Neuron (in vitro differentiated cells): ENCODE results near the gene DAPP1.

Experiments
- H2AFZ ChIP-seq: one replicate; pipeline ENCODE4 v1.6.1; 2013; ENCODE audit warnings: low read depth, mild to moderate bottlenecking, inconsistent platforms, low read length, moderate library complexity
- H3K27me3 ChIP-seq: one replicate; pipeline ENCODE4 v1.6.1; 2013; ENCODE audit warnings: low read length; ENCODE audit not compliant: insufficient read depth
- H3K36me3 ChIP-seq: one replicate; pipeline ENCODE4 v1.6.1; 2013; ENCODE audit warnings: low read length; ENCODE audit not compliant: insufficient read depth
- H3K4me1 ChIP-seq: one replicate; pipeline ENCODE4 v1.6.1; 2013; ENCODE audit warnings: low read length; ENCODE audit not compliant: insufficient read depth
- H3K4me3 ChIP-seq: 2 replicates; pipeline ENCODE4 v1.5.1; 2013; ENCODE audit warnings: mild to moderate bottlenecking, low read length, moderate library complexity
- H3K9me3 ChIP-seq: one replicate; pipeline ENCODE4 v1.6.1; 2013; ENCODE audit warnings: low read length

The DAPP1 gene

DNA sequence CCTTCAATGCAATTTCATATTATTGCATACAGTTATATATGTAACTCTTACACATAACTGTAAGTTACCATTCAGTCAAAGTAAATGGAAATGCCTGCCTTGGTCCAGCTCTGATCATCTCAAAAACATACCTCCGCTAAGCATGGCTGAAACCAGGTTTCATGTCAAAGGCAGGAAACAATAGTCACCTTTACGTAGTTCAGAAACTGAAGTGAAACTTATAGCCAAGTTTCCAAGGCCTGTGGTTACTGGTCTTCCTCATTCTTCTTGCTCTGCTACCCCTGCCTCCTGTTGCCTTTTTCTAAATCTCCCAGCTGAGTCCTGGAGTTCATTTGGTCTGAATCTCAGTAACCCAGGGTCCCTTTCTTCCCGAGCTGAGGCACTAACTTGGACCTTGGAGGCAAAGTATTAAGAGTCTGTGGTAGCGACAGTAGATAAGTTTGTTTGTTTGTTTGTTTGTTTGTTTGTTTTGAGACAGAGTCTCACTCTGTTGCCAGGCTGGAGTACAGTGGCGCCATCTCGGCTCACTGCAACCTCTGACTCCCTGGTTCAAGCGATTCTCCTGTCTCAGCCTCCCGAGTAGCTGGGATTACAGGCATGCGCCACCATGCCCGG, 30.8 kb downstream of the DAPP1 start:
- Histone ChIP-seq H2AFZ (no peak overlapping the region), H3K36me3 (no peaks in the 10 kb centered on the region), H3K4me1 (peaks cover 23% of the 10 kb centered on the region), H3K9me3 (no peaks in the 10 kb centered on the region), H3K27me3 (no peaks in the 10 kb centered on the region), H3K4me3 (no peak overlapping the region)

DNA sequence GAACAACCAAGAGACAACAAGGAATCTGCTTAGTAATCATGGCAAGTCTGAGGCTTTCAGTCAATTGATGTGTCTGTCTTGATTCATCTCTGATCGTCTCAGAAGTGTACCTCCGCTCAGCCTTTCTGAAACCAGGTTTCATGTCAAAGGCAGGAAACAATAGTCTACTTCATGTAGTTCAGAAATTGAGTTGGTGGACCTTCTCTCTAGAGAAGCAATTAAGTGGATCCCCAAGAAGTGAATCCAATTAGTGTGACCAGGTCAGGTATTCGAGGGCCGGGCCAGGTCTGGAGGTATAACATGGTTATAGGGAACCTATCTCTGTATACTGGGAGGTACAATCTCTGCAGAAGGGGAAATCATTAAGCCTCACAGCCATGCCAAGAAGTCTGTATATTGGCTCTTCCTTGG, 32.0 kb downstream of the DAPP1 start:
- Histone ChIP-seq H2AFZ (no peak overlapping the region), H3K27me3 (no peaks in the 10 kb centered on the region), H3K36me3 (no peaks in the 10 kb centered on the region), H3K4me3 (no peak overlapping the region), H3K9me3 (no peaks in the 10 kb centered on the region), H3K4me1 (peaks cover 23% of the 10 kb centered on the region)

DNA sequence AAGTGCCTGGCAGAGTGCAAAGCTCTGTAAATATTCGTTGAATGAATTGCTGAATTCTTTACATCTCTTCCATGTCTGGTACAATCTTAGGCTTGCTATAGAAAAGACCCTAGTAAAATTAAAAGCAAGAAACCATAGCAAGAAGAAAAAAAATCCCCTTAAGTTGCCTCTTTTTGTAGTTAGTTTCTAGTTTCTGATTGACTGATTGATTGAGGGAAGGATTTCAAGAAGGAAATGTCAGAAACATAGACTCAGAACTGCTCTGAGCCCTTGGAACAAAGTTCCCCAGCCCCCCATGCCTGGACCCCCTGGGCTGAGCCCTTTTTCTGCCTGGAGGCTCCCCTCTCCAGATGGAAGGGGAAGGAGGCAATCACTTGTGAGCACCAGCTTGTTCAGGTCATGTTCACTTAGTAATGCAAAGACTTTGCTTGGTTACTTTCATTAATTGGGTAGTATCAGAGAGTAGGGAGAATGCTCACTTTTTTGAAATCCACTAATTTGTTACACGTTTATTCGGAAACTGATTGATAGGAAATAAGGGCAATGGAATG, 35.6 kb downstream of the DAPP1 start:
- H3K27me3 ChIP-seq, result no peaks in the 10 kb centered on the region
- H3K9me3 ChIP-seq, result no peaks in the 10 kb centered on the region
- H2AFZ ChIP-seq, result no peak overlapping the region
- H3K4me1 ChIP-seq, result peaks cover 10% of the 10 kb centered on the region
- H3K4me3 ChIP-seq, result no peak overlapping the region
- H3K36me3 ChIP-seq, result no peaks in the 10 kb centered on the region

DNA sequence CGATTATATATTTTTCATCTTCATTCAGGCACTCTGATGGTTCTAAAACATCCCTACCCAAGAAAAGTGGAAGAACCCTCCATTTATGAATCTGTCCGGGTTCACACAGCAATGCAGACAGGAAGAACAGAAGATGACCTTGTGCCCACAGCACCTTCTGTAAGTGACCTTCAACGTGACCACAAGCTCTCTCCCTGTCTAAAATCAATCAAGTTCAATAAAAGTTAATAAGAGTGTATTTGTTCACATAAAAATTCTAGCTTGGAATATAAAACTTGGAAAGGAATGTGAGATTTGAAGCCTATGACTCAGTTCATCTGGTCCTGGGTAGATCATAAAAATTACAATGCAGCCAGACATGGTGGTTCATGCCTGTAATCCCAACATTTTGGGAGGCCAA, 36.6 kb downstream of the DAPP1 start:
- peaks cover 10% of the 10 kb centered on the region for H3K4me1 ChIP-seq
- no peaks in the 10 kb centered on the region for H3K36me3 ChIP-seq
- no peak overlapping the region for H3K4me3 ChIP-seq
- no peaks in the 10 kb centered on the region for H3K9me3 ChIP-seq
- H2AFZ ChIP-seq, result no peak overlapping the region
- H3K27me3 ChIP-seq, result no peaks in the 10 kb centered on the region

DNA sequence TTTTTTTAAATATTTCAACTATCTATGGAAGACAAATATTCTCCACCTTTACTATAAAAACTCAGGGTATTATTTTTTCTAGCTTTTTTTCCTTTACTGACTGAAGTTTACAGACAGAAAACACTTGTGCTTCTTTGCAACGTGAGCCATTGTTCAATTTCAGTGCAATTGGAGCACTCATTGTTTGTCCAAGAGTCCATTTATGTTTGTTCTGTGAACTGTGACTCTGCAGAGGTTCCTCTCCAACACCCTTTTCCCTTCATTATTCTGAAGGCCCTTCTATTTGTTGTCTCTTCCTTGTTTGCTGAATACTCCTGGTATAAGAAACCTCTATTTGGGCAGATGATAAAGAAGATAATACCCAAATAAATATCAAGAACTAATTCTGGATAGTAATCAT, 37.4 kb downstream of the DAPP1 start:
- H3K4me3 ChIP-seq, result no peak overlapping the region
- peaks cover 10% of the 10 kb centered on the region for H3K4me1 ChIP-seq
- H3K9me3 ChIP-seq, result no peaks in the 10 kb centered on the region
- no peaks in the 10 kb centered on the region for H3K36me3 ChIP-seq
- H3K27me3 ChIP-seq, result no peaks in the 10 kb centered on the region
- H2AFZ ChIP-seq, result no peak overlapping the region

DNA sequence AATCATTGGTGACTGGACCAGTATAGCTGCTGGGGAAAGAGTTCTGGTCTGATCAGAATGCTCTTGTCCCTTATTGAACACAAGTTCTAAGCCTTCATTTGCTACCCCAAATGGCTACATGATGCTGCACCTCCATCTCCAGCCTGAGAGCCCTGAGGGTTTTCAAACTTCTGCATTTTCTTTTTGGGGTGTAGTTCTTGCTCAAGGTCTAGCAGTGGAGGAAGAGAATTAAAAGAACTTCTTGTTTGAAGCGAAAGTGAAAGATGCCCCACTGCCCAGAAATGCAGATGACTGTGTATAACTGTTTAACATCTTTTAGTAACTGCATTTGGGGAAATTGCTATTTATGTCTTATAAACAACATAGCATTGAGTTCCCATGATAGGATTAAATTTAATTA, 39.1 kb downstream of the DAPP1 start:
- Histone ChIP-seq H3K9me3 (no peaks in the 10 kb centered on the region), H3K27me3 (no peaks in the 10 kb centered on the region), H3K4me3 (no peak overlapping the region), H3K4me1 (peaks cover 10% of the 10 kb centered on the region), H2AFZ (no peak overlapping the region), H3K36me3 (no peaks in the 10 kb centered on the region)

DNA sequence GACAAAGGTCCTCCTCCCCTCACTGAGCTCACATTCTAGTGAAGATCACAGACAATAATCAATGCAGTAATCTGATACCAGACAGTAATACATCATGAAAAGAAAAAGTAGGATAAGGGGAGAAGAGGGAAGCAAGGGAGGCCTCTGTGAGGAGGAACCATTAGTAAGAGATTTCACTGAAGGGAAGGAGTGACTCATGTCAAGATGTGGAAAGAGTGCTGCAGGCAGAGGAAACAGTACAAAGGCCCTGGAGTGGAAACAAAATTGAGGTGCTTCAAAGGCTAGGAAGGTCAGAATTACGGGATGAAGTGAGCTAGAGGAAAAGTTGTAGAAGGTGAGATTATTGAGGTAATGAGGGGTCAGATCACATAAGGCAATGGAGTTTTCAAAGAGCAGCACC, 39.5 kb downstream of the DAPP1 start:
- peaks cover 7% of the 10 kb centered on the region for H3K4me1 ChIP-seq
- no peak overlapping the region for H3K4me3 ChIP-seq
- no peaks in the 10 kb centered on the region for H3K27me3 ChIP-seq
- H3K9me3 ChIP-seq, result no peaks in the 10 kb centered on the region
- no peaks in the 10 kb centered on the region for H3K36me3 ChIP-seq
- no peak overlapping the region for H2AFZ ChIP-seq

DNA sequence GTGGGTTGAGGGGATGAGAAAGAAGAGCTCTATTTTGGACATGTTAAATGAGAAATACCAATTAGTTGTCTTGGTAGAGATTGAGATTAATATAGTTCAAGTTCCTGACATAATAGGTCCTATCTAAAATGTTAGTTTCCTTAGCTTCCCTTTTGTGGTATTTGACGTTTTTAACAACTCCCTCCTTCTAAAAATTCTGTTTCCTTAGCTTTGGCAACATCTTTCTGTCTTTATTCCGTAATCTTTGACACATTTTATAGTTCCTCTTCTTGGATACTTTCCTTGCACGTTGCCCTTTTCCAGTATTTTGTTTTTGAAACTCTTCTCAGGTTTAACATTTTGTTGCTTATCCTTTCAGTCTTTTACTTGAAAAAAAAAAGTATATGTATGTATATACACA, 40.7 kb downstream of the DAPP1 start:
- no peak overlapping the region for H3K4me3 ChIP-seq
- no peaks in the 10 kb centered on the region for H3K27me3 ChIP-seq
- H3K4me1 ChIP-seq, result peaks cover 7% of the 10 kb centered on the region
- no peaks in the 10 kb centered on the region for H3K36me3 ChIP-seq
- no peaks in the 10 kb centered on the region for H3K9me3 ChIP-seq
- H2AFZ ChIP-seq, result no peak overlapping the region

DNA sequence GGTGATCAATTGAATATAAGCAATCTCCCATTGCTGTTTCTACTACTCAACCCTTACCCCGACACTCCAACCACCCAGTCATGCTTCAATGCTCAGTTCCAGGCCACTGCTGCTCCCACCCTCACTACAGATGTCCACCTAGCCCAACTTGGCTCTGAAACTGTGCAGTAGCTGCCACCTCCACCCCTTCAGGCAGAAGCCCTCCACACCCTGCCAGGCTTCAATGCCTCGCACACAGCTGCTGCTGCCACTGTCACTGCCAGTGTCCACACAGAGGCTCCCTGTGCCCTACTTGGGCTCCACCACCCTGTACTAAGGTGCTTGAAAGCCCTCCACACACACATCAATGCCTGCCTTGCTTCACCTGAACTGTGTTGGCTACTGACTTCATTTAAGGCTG, 43.0 kb downstream of the DAPP1 start:
- Histone ChIP-seq H3K4me1 (no peaks in the 10 kb centered on the region), H2AFZ (no peak overlapping the region), H3K27me3 (no peaks in the 10 kb centered on the region), H3K36me3 (no peaks in the 10 kb centered on the region), H3K9me3 (no peaks in the 10 kb centered on the region), H3K4me3 (no peak overlapping the region)

DNA sequence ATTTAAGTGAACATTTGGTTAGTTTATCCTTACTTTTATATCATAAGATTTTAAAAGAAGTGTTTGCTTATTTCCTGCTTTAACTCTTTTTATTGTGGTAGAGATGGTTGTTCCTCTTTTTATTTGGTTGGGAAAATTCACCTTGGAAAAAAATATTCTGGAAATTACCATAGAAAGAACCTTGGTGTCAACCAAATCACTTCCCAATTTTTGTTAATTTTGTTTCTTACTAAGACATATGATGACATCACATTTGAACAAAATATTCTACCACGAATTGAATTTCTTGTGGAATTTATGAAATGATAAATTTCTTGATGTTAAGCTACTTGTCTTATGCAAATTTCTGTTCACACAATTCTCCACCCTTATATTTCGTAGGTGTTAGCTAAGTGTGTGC, 43.9 kb downstream of the DAPP1 start:
- H3K27me3 ChIP-seq, result no peaks in the 10 kb centered on the region
- no peaks in the 10 kb centered on the region for H3K4me1 ChIP-seq
- no peak overlapping the region for H2AFZ ChIP-seq
- H3K36me3 ChIP-seq, result no peaks in the 10 kb centered on the region
- no peaks in the 10 kb centered on the region for H3K9me3 ChIP-seq
- no peak overlapping the region for H3K4me3 ChIP-seq

DNA sequence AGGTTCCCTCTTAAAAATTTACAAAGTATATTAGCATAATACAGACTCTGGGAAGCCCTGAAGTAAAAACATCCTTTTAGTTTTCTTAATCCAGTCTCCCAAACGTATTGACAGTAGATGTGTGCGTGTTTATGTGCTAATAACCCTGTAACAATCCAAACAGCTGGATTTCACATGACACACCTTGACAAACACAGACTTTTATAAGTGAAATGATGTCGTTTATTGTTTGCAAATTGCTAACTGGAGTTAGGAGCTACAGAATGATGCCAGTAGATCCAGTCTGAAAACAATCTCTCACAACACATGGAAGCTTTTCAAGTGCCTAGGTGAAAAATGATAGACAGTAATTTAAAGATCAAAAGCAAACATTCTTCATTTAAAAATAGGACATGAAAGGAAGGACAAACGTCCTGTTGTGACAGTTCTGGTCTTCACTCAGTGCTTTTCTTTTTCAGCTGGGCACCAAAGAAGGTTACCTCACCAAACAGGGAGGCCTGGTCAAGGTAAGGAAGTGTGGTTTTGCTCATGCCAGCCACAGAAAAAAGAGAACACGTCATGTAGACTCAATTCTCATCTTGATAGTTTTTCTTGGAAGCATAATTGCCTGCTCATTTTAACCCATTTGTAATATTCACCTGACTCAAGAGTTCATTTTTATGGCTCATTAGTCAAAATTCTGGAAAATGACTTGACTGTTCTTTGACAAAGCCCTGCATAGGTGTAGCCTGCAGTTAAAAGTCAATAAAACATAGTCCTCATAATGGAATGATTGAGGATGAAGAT, 44.7 kb downstream of the DAPP1 start:
- no peaks in the 10 kb centered on the region for H3K36me3 ChIP-seq
- H3K4me3 ChIP-seq, result no peak overlapping the region
- no peak overlapping the region for H2AFZ ChIP-seq
- no peaks in the 10 kb centered on the region for H3K4me1 ChIP-seq
- no peaks in the 10 kb centered on the region for H3K9me3 ChIP-seq
- no peaks in the 10 kb centered on the region for H3K27me3 ChIP-seq

DNA sequence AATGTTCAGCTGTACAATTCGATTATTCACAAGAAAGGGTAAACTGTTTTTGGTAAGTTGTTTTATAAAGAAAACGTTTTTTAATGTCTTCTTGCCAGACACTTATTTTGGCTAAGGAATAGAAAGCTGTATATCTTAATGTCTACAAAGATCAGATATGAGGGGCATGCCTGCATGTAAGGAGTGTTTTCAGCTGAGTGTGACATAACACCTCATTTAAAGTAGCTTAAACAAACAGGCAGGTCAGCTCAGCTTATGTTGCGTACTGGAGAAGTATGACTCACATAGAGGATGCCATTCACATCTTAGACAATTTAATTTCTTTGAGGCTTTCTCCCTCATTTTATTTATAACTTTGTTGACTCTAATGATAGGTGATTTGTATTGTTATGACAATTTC, 47.2 kb downstream of the DAPP1 start:
- Histone ChIP-seq H3K4me3 (no peak overlapping the region), H3K27me3 (no peaks in the 10 kb centered on the region), H3K4me1 (peaks cover 6% of the 10 kb centered on the region), H3K9me3 (no peaks in the 10 kb centered on the region), H3K36me3 (no peaks in the 10 kb centered on the region), H2AFZ (no peak overlapping the region)

DNA sequence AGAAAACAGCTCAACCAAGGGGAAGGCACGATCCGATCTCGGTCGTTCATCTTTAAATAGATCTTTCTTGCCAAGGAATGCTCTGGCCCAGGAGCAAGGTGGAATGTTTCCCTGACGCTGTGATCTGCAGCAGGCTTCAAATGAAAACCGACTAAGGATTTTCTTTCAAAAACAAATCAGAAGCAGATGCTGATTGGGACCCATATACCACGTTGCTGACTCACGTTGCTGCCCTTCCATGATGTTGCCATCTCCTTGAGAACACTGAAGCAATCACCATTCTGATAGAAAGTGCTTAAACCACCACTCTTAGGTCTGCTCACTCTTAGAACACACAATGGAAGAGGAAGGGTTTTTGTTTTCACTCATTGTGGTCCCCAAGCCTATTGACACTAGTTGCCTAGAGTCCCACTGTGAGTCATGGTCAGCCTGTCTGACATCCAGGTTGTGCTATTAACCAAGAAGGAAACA, 51.5 kb downstream of the DAPP1 start:
- no peak overlapping the region for H2AFZ ChIP-seq
- no peak overlapping the region for H3K4me3 ChIP-seq
- H3K4me1 ChIP-seq, result peaks cover 6% of the 10 kb centered on the region
- no peaks in the 10 kb centered on the region for H3K27me3 ChIP-seq
- H3K9me3 ChIP-seq, result no peaks in the 10 kb centered on the region
- H3K36me3 ChIP-seq, result no peaks in the 10 kb centered on the region
